GM12801 (cell line): ENCODE results near the gene CAPN15.

ENCODE experiments used
- CTCF ChIP-seq: IDR thresholded peaks from one replicate; pipeline ENCODE4 v1.5.1; 2011; ENCODE audit warnings: control low read depth; ENCODE audit not compliant: insufficient read length; ENCODE audit errors: extremely low read depth

The CAPN15 gene

GRCh38 chr16:560204-560700 is 32.7 kb downstream of the CAPN15 start, which contains the start of gene PRR35:
PRR35 (plus strand) TSS chr16:560394; CDS start chr16:563295, 2,901 bp downstream.
- no peak for TF ChIP-seq CTCF

GRCh38 chr16:560701-561412 is 33.3 kb downstream of the CAPN15 start:
- TF ChIP-seq CTCF = no peak

- TF ChIP-seq CTCF = no peak
These were observed 33.9 kb downstream of the CAPN15 start for GRCh38 chr16:561413-561794.

- TF ChIP-seq CTCF = no peak
These were observed 34.7 kb downstream of the CAPN15 start for GRCh38 chr16:561957-562938.

GRCh38 chr16:563072-563644 is 35.6 kb downstream of the CAPN15 start:
- no peak for TF ChIP-seq CTCF

GRCh38 chr16:564690-565418 is 37.3 kb downstream of the CAPN15 start:
- TF ChIP-seq CTCF = no peak
